Keratinocyte (primary cell): ENCODE measurements around the gene RPL37A. TPM values are rescaled to one million over a fixed set of nuclear protein-coding genes. Genes with fewer than 3 reads are reported as not detected.

Source experiments
- DNase-seq: peaks from one replicate; pipeline ENCODE4 v3.0.0-alpha.2; 2011; ENCODE audit warnings: low read depth, missing footprints, low spot score
- FAIRE-seq: peaks from 2 replicates; lab custom pipeline; 2011; peaks lifted over from hg19 to GRCh38; lab: Jason Lieb, UNC
- H2AFZ ChIP-seq: 2 replicates; pipeline ENCODE4 v1.6.0; 2012; ENCODE audit warnings: low read length, control low read depth, inconsistent platforms; ENCODE audit not compliant: control insufficient read depth
- H3K27ac ChIP-seq: 2 replicates; pipeline ENCODE4 v1.5.1; 2011; ENCODE audit warnings: low read length; ENCODE audit not compliant: control insufficient read depth, insufficient read depth
- H3K27me3 ChIP-seq: 3 replicates; pipeline ENCODE4 v1.6.0; 2011; ENCODE audit warnings: low read length; ENCODE audit not compliant: control insufficient read depth, insufficient read depth; ENCODE audit errors: extremely low read depth
- H3K36me3 ChIP-seq, 2 experiments: 2 replicates in 1 of 2; 3 replicates in 1 of 2; pipeline ENCODE4 v1.5.1; 2011; ENCODE audit warnings: low read length in 2 of 2, mild to moderate bottlenecking in 1 of 2; ENCODE audit not compliant: control insufficient read depth in 2 of 2, insufficient read depth in 2 of 2; ENCODE audit errors: extremely low read depth in 1 of 2
- H3K4me1 ChIP-seq: 3 replicates; pipeline ENCODE4 v1.5.1; 2011; ENCODE audit warnings: low read length; ENCODE audit not compliant: control insufficient read depth, insufficient read depth; ENCODE audit errors: extremely low read depth
- H3K4me2 ChIP-seq: 3 replicates; pipeline ENCODE4 v1.6.0; 2011; ENCODE audit warnings: low read depth, low read length; ENCODE audit not compliant: control insufficient read depth, insufficient read depth; ENCODE audit errors: extremely low read depth
- H3K4me3 ChIP-seq, 3 experiments: fragments of 200-600 bp in 1 of 3; sonication (generic) in 1 of 3; 2 replicates in 2 of 3; 3 replicates in 1 of 3; pipeline ENCODE4 v1.5.1; 2011 to 2016; ENCODE audit warnings: low read length in 3 of 3, mild to moderate bottlenecking in 3 of 3, control low read depth in 2 of 3, inconsistent platforms in 1 of 3, low read depth in 1 of 3, mixed read lengths in 1 of 3, mixed run types in 1 of 3, moderate library complexity in 1 of 3; ENCODE audit not compliant: control insufficient read depth in 2 of 3, insufficient read depth in 2 of 3; ENCODE audit errors: extremely low read depth in 1 of 3
- H3K79me2 ChIP-seq: 2 replicates; pipeline ENCODE4 v1.6.0; 2012; ENCODE audit warnings: low read length; ENCODE audit not compliant: control insufficient read depth, insufficient read depth
- H3K9ac ChIP-seq: 3 replicates; pipeline ENCODE4 v1.6.0; 2011; ENCODE audit warnings: low read length; ENCODE audit not compliant: control insufficient read depth, insufficient read depth; ENCODE audit errors: extremely low read depth
- H3K9me1 ChIP-seq: 3 replicates; pipeline ENCODE4 v1.6.0; 2011; ENCODE audit warnings: low read length; ENCODE audit not compliant: control insufficient read depth, insufficient read depth; ENCODE audit errors: extremely low read depth
- H3K9me3 ChIP-seq: 2 replicates; pipeline ENCODE4 v1.5.1; 2012; ENCODE audit warnings: low read depth, low read length; ENCODE audit not compliant: control insufficient read depth
- H4K20me1 ChIP-seq: 3 replicates; pipeline ENCODE4 v1.6.0; 2011; ENCODE audit warnings: low read length; ENCODE audit not compliant: control insufficient read depth, insufficient read depth; ENCODE audit errors: extremely low read depth
- CTCF ChIP-seq, 3 experiments: IDR thresholded peaks in 1 of 3; conservative IDR thresholded peaks in 1 of 3; optimal IDR thresholded peaks in 1 of 3; 2 replicates in 2 of 3; 3 replicates in 1 of 3; pipeline versions ENCODE3 to v1.5.1; 2011; ENCODE audit warnings: low read length in 3 of 3, mild to moderate bottlenecking in 3 of 3, moderate library complexity in 2 of 3, control low read depth in 1 of 3, inconsistent platforms in 1 of 3; ENCODE audit not compliant: insufficient read depth in 2 of 3; ENCODE audit errors: extremely low read depth in 1 of 3
- EZH2 ChIP-seq: IDR thresholded peaks from one replicate; pipeline ENCODE4 v1.6.1; 2012; ENCODE audit warnings: inconsistent platforms, mild to moderate bottlenecking, low read length, moderate library complexity
- dilution Hi-C: fragments of 300-500 bp; cut with MboI; formaldehyde crosslinking; loops from one replicate; pipeline ENCODE4 v1.7.0; 2020; ENCODE audit warnings: low sequenced_read_pairs; ENCODE audit not compliant: extremely low pct_ligation_motif_present
- polyA plus RNA-seq, 5 experiments: library from polyadenylated mRNA; depleted of rRNA in 3 of 5; stranded (reverse) in 3 of 5; stranded (forward) in 1 of 5; unstranded in 1 of 5; fragments of >200 nt; gene quantifications; 1 replicate in 1 of 5; 2 replicates in 3 of 5; 3 replicates in 1 of 5; pipeline versions ENCODE4 v1.2.1 to v1.2.3, GENCODE V29; 2011 to 2012; ENCODE audit warnings: missing spikeins in 2 of 5, low read depth in 1 of 5, low replicate concordance in 1 of 5

RPL37A gene
- polyA plus RNA-seq, 1 donor (not counting 4 experiments of a cell fraction or from before 2014, with no cell fraction given) = 4,257 TPM

GRCh38 chr2:216532562-216532961 lies 33.9 kb downstream of the RPL37A start:
- H3K79me2 ChIP-seq = no peaks in the 10 kb centered on the region
- no peak for TF ChIP-seq EZH2
- no peaks in the 10 kb centered on the region for H3K27me3 ChIP-seq
- DNase-seq (no peak), FAIRE-seq (no peak)
- H3K9me1 ChIP-seq = no peaks in the 10 kb centered on the region
- no peaks in the 10 kb centered on the region for H3K36me3 ChIP-seq
- H3K4me1 ChIP-seq = peaks cover 53% of the 10 kb centered on the region
- no peak overlapping the region for H2AFZ ChIP-seq
- H4K20me1 ChIP-seq = no peaks in the 10 kb centered on the region
- H3K4me3 ChIP-seq = no peak overlapping the region
- no peak overlapping the region for H3K4me2 ChIP-seq
- H3K9me3 ChIP-seq = no peaks in the 10 kb centered on the region
- no peak overlapping the region for H3K27ac ChIP-seq
- no peak overlapping the region for H3K9ac ChIP-seq
- dilution Hi-C loops = no loop called here

- FAIRE-seq = peak; percentile 99
- Histone ChIP-seq H3K27me3 (no peaks in the 10 kb centered on the region), H3K27ac (peak overlapping the region; percentile 61), H3K4me2 (peak overlapping the region; percentile 53), H3K9ac (peak overlapping the region; percentile 53), H3K4me1 (peaks cover 53% of the 10 kb centered on the region), H3K36me3 (no peaks in the 10 kb centered on the region), H2AFZ (peak overlapping the region; percentile 56), H3K4me3 (peak overlapping the region; percentile 15 to 26 (median 22)), H3K79me2 (no peaks in the 10 kb centered on the region), H3K9me3 (no peaks in the 10 kb centered on the region), H3K9me1 (no peaks in the 10 kb centered on the region), H4K20me1 (no peaks in the 10 kb centered on the region)
- TF ChIP-seq CTCF (optimal IDR thresholded peaks at IDR 0.05 in 1 of 3, IDR thresholded peaks at IDR 0.05 in 1 of 3, conservative IDR thresholded peaks at IDR 0.05 in 1 of 3; ENCODE audit: extremely low read depth in 1 of 3, insufficient read depth in 2 of 3, low read length in 3 of 3) = no peak
- no peak for TF ChIP-seq EZH2
- dilution Hi-C loops = no loop called here
- no peak for DNase-seq
Measured at GRCh38 chr2:216533609-216534008, 35.0 kb downstream of the RPL37A start.

- Histone ChIP-seq H3K9me1 (no peaks in the 10 kb centered on the region), H2AFZ (no peak overlapping the region), H3K36me3 (no peaks in the 10 kb centered on the region), H3K4me2 (peak overlapping the region; percentile 80), H3K4me1 (peaks cover 58% of the 10 kb centered on the region), H3K4me3 (no peak overlapping the region), H3K9ac (no peak overlapping the region), H3K27ac (peak overlapping the region; percentile 53), H3K9me3 (no peaks in the 10 kb centered on the region), H3K27me3 (no peaks in the 10 kb centered on the region), H4K20me1 (no peaks in the 10 kb centered on the region), H3K79me2 (no peaks in the 10 kb centered on the region)
- dilution Hi-C loops = no loop called here
- no peak for DNase-seq
- TF ChIP-seq EZH2 (no peak), CTCF (optimal IDR thresholded peaks at IDR 0.05 in 1 of 3, IDR thresholded peaks at IDR 0.05 in 1 of 3, conservative IDR thresholded peaks at IDR 0.05 in 1 of 3; ENCODE audit: extremely low read depth in 1 of 3, insufficient read depth in 2 of 3, low read length in 3 of 3) (no peak)
- FAIRE-seq = no peak
Measured at GRCh38 chr2:216534809-216535208, 36.2 kb downstream of the RPL37A start.
